ENCODE measurements around the gene ANKS6. TPM values are rescaled to one million over a fixed set of nuclear protein-coding genes. Genes with fewer than 3 reads are reported as not detected.

ANKS6 gene
- total and polyA plus RNA-seq, 2 experiments from 2014 or later = 36.9 to 59.0 TPM

DNA sequence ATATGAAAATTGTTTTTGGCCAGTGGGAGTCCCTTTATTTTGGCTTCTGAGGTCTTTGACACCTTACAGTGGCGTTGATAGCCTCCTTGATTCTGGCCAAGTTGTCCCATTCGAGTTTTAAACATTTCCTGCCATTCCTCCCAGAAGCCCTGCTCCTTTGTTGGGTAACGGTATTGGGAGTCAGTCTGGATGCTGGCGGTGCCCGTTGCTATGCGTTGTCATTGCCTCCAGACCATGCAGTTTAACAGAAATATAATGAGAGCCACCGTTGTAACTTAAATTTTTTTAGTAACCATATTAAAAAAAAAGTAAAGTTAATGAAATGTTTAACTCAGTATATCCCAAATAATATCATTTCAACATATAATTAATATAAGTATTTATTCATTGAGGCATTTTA is 46.2 kb upstream of the ANKS6 start:
- no peaks in the 10 kb centered on the region for H3K27me3 Mint-ChIP-seq (ENCODE audit: insufficient read depth, low read depth, poor library complexity)
- Histone ChIP-seq H3K4me3 (no peak overlapping the region), H3K27ac (ENCODE audit: low read depth) (no peak overlapping the region), H3F3A (replicated peaks; ENCODE audit: low read depth) (no peaks in the 10 kb centered on the region), H3K36me3 (ENCODE audit: insufficient read depth) (no peaks in the 10 kb centered on the region), H3K4me1 (ENCODE audit: insufficient read depth) (no peaks in the 10 kb centered on the region), H3K79me2 (replicated peaks; ENCODE audit: insufficient read depth) (no peaks in the 10 kb centered on the region), H3K9me2 (ENCODE audit: insufficient read depth) (no peaks in the 10 kb centered on the region), H2AFZ (no peak overlapping the region), H4K20me1 (replicated peaks; ENCODE audit: insufficient read depth) (no peaks in the 10 kb centered on the region; the same call in 1 of the 2 replicates), H3K27me3 (ENCODE audit: insufficient read depth) (no peaks in the 10 kb centered on the region), H3K4me2 (no peak overlapping the region)
- ATAC-seq (no peak), DNase-seq (ENCODE audit: low spot score) (no peak)
- H3K4me1 Mint-ChIP-seq = peaks cover 5% of the 10 kb centered on the region
- H3K27ac Mint-ChIP-seq = no peak overlapping the region
- no peak overlapping the region for H3K4me3 Mint-ChIP-seq
- TF ChIP-seq, protein P1, sequence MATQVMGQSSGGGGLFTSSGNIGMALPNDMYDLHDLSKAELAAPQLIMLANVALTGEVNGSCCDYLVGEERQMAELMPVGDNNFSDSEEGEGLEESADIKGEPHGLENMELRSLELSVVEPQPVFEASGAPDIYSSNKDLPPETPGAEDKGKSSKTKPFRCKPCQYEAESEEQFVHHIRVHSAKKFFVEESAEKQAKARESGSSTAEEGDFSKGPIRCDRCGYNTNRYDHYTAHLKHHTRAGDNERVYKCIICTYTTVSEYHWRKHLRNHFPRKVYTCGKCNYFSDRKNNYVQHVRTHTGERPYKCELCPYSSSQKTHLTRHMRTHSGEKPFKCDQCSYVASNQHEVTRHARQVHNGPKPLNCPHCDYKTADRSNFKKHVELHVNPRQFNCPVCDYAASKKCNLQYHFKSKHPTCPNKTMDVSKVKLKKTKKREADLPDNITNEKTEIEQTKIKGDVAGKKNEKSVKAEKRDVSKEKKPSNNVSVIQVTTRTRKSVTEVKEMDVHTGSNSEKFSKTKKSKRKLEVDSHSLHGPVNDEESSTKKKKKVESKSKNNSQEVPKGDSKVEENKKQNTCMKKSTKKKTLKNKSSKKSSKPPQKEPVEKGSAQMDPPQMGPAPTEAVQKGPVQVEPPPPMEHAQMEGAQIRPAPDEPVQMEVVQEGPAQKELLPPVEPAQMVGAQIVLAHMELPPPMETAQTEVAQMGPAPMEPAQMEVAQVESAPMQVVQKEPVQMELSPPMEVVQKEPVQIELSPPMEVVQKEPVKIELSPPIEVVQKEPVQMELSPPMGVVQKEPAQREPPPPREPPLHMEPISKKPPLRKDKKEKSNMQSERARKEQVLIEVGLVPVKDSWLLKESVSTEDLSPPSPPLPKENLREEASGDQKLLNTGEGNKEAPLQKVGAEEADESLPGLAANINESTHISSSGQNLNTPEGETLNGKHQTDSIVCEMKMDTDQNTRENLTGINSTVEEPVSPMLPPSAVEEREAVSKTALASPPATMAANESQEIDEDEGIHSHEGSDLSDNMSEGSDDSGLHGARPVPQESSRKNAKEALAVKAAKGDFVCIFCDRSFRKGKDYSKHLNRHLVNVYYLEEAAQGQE (IDR thresholded peaks at IDR 0.05; ENCODE audit: unreplicated experiment) = no peak
- TF ChIP-seq, protein P2, sequence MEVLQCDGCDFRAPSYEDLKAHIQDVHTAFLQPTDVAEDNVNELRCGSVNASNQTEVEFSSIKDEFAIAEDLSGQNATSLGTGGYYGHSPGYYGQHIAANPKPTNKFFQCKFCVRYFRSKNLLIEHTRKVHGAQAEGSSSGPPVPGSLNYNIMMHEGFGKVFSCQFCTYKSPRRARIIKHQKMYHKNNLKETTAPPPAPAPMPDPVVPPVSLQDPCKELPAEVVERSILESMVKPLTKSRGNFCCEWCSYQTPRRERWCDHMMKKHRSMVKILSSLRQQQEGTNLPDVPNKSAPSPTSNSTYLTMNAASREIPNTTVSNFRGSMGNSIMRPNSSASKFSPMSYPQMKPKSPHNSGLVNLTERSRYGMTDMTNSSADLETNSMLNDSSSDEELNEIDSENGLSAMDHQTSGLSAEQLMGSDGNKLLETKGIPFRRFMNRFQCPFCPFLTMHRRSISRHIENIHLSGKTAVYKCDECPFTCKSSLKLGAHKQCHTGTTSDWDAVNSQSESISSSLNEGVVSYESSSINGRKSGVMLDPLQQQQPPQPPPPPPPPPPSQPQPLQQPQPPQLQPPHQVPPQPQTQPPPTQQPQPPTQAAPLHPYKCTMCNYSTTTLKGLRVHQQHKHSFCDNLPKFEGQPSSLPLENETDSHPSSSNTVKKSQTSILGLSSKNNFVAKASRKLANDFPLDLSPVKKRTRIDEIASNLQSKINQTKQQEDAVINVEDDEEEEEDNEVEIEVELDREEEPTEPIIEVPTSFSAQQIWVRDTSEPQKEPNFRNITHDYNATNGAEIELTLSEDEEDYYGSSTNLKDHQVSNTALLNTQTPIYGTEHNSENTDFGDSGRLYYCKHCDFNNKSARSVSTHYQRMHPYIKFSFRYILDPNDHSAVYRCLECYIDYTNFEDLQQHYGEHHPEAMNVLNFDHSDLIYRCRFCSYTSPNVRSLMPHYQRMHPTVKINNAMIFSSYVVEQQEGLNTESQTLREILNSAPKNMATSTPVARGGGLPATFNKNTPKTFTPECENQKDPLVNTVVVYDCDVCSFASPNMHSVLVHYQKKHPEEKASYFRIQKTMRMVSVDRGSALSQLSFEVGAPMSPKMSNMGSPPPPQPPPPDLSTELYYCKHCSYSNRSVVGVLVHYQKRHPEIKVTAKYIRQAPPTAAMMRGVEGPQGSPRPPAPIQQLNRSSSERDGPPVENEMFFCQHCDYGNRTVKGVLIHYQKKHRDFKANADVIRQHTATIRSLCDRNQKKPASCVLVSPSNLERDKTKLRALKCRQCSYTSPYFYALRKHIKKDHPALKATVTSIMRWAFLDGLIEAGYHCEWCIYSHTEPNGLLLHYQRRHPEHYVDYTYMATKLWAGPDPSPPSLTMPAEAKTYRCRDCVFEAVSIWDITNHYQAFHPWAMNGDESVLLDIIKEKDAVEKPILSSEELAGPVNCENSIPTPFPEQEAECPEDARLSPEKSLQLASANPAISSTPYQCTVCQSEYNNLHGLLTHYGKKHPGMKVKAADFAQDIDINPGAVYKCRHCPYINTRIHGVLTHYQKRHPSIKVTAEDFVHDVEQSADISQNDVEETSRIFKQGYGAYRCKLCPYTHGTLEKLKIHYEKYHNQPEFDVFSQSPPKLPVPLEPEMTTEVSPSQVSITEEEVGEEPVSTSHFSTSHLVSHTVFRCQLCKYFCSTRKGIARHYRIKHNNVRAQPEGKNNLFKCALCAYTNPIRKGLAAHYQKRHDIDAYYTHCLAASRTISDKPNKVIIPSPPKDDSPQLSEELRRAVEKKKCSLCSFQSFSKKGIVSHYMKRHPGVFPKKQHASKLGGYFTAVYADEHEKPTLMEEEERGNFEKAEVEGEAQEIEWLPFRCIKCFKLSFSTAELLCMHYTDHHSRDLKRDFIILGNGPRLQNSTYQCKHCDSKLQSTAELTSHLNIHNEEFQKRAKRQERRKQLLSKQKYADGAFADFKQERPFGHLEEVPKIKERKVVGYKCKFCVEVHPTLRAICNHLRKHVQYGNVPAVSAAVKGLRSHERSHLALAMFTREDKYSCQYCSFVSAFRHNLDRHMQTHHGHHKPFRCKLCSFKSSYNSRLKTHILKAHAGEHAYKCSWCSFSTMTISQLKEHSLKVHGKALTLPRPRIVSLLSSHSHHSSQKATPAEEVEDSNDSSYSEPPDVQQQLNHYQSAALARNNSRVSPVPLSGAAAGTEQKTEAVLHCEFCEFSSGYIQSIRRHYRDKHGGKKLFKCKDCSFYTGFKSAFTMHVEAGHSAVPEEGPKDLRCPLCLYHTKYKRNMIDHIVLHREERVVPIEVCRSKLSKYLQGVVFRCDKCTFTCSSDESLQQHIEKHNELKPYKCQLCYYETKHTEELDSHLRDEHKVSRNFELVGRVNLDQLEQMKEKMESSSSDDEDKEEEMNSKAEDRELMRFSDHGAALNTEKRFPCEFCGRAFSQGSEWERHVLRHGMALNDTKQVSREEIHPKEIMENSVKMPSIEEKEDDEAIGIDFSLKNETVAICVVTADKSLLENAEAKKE (CRISPR knock-in tag; IDR thresholded peaks at IDR 0.05) = no peak
- TF ChIP-seq JUNB (IDR thresholded peaks at IDR 0.05; ENCODE audit: unreplicated experiment) (no peak), POLR2AphosphoS5 (IDR thresholded peaks at IDR 0.05; ENCODE audit: low read depth) (no peak), ZNF331 (CRISPR knock-in tag; IDR thresholded peaks at IDR 0.05; ENCODE audit: low read depth) (no peak), STAT1 (IDR thresholded peaks at IDR 0.05; ENCODE audit: unreplicated experiment) (no peak), ZNF114 (CRISPR knock-in tag; IDR thresholded peaks at IDR 0.05) (no peak), CREB1 (CRISPR knock-in tag; IDR thresholded peaks at IDR 0.05; ENCODE audit: low read depth) (no peak), NANOG (IDR thresholded peaks at IDR 0.05; ENCODE audit: borderline replicate concordance) (no peak)
- TF ChIP-seq, protein P3, sequence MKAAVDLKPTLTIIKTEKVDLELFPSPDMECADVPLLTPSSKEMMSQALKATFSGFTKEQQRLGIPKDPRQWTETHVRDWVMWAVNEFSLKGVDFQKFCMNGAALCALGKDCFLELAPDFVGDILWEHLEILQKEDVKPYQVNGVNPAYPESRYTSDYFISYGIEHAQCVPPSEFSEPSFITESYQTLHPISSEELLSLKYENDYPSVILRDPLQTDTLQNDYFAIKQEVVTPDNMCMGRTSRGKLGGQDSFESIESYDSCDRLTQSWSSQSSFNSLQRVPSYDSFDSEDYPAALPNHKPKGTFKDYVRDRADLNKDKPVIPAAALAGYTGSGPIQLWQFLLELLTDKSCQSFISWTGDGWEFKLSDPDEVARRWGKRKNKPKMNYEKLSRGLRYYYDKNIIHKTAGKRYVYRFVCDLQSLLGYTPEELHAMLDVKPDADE (IDR thresholded peaks at IDR 0.05) = no peak
- no peaks in the 10 kb centered on the region for H3K9me3 Mint-ChIP-seq
- H3K36me3 Mint-ChIP-seq (ENCODE audit: low read depth) = peaks cover 12% of the 10 kb centered on the region; the same call in 2 of the 3 replicates
